GM12878 (cell line): ENCODE data around the gene TMEM33. TPM values are rescaled to one million over a fixed set of nuclear protein-coding genes. Genes with fewer than 3 reads are reported as not detected.

Source experiments
- ATAC-seq: fragments of 200-7000 bp; cut with Tn5 transposase; 3 replicates; pipeline ENCODE4 v1.9.1; 2020; ENCODE audit warnings: mild to moderate bottlenecking, moderate library complexity
- BruUV-seq: library from RNA; stranded (reverse); fragments of 400-500 nt; replicated peaks from 2 replicates; lab custom pipeline; 2021; lab: Mats Ljungman, UMichigan
- CTCF ChIA-PET: fragments of 300-600 bp; sonication (Branson Sonifier 250); formaldehyde crosslinking; extraction: SDS; loops from one replicate; lab custom pipeline; 2021; ENCODE audit warnings: inconsistent platforms; lab: Yijun Ruan, JAX
- POLR2A ChIA-PET: fragments of 350-600 bp; formaldehyde crosslinking; extraction: SDS; loops from one replicate; lab custom pipeline; 2021; ENCODE audit warnings: inconsistent platforms; lab: Charles Lee
- RAD21 ChIA-PET: fragments of 300-600 bp; sonication (Branson Sonifier 250); formaldehyde crosslinking; loops from one replicate; lab custom pipeline; 2023; ENCODE audit warnings: antibody characterized with exemption; ENCODE audit not compliant: unreplicated experiment; lab: Charles Lee
- SMC1A ChIA-PET: fragments of 300-600 bp; sonication (Branson Sonifier 250); formaldehyde crosslinking; loops from one replicate; lab custom pipeline; 2023; ENCODE audit not compliant: unreplicated experiment, uncharacterized antibody; lab: Charles Lee
- DNase-seq: peaks from one replicate; pipeline ENCODE4 v3.0.0-alpha.2; 2011; ENCODE audit warnings: low read depth, low spot score
- FAIRE-seq: peaks from 3 replicates; lab custom pipeline; 2011; peaks lifted over from hg19 to GRCh38; lab: Jason Lieb, UNC
- H2AFZ ChIP-seq: 2 replicates; pipeline ENCODE4 v1.6.0; 2011; ENCODE audit warnings: low read depth, low read length, control low read depth; ENCODE audit not compliant: control insufficient read depth
- H3K27ac ChIP-seq: 2 replicates; pipeline ENCODE4 v1.5.1; 2011; ENCODE audit warnings: control low read depth; ENCODE audit not compliant: control insufficient read depth, insufficient read depth
- H3K27me3 ChIP-seq, 2 experiments: replicated peaks in 1 of 2; 2 replicates each; pipeline versions ENCODE4 v1.6.0 to v1.6.1; 2011; ENCODE audit warnings: low read length in 1 of 2; ENCODE audit not compliant: control insufficient read depth in 2 of 2, insufficient read depth in 2 of 2
- H3K36me3 ChIP-seq, 2 experiments: 2 replicates each; pipeline ENCODE4 v1.5.1; 2011; ENCODE audit warnings: low read length in 1 of 2; ENCODE audit not compliant: control insufficient read depth in 2 of 2, insufficient read depth in 2 of 2
- H3K4me1 ChIP-seq: 2 replicates; pipeline ENCODE4 v1.6.1; 2011; ENCODE audit warnings: mild to moderate bottlenecking, low read length, moderate library complexity, mixed read lengths; ENCODE audit not compliant: control insufficient read depth, insufficient read depth
- H3K4me2 ChIP-seq: 2 replicates; pipeline ENCODE4 v1.6.0; 2011; ENCODE audit warnings: control low read depth; ENCODE audit not compliant: control insufficient read depth, insufficient read depth
- H3K4me3 ChIP-seq: fragments of 200-600 bp; sonication (generic); 2 replicates; pipeline ENCODE4 v1.5.1; 2016
- H3K79me2 ChIP-seq: 2 replicates; pipeline ENCODE4 v1.6.0; 2011; ENCODE audit warnings: low read length; ENCODE audit not compliant: control insufficient read depth, insufficient read depth
- H3K9ac ChIP-seq: 2 replicates; pipeline ENCODE4 v1.8.0; 2011; ENCODE audit warnings: low read length, control low read depth, mixed read lengths; ENCODE audit not compliant: control insufficient read depth, insufficient read depth
- H3K9me3 ChIP-seq: replicated peaks from 3 replicates; pipeline ENCODE4 v1.5.1; 2011; ENCODE audit warnings: mild to moderate bottlenecking, low read length; ENCODE audit not compliant: control insufficient read depth, insufficient read depth
- H4K20me1 ChIP-seq: 2 replicates; pipeline ENCODE4 v1.6.0; 2011; ENCODE audit not compliant: control insufficient read depth, insufficient read depth
- CHD4 ChIP-seq: fragments of 200-600 bp; sonication (generic); IDR thresholded peaks from 2 replicates; pipeline ENCODE4 v1.6.1; 2016; ENCODE audit warnings: mild to moderate bottlenecking
- EP300 ChIP-seq, 2 experiments: fragments of 150-350 bp in 1 of 2; IDR thresholded peaks; 2 replicates each; pipeline ENCODE4 v1.6.1; 2011 to 2012; ENCODE audit warnings: low read depth in 2 of 2, low read length in 2 of 2, borderline replicate concordance in 1 of 2, improper control_type of control experiment in 1 of 2, inconsistent platforms in 1 of 2; ENCODE audit not compliant: control insufficient read depth in 1 of 2
- JUND ChIP-seq: IDR thresholded peaks from 2 replicates; pipeline ENCODE4 v1.6.1; 2012; ENCODE audit warnings: low read depth, mild to moderate bottlenecking, low read length, improper control_type of control experiment, moderate library complexity
- KLF5 ChIP-seq: fragments of 450-650 bp; IDR thresholded peaks from 2 replicates; pipeline ENCODE4 v1.6.1; 2014; ENCODE audit warnings: mild to moderate bottlenecking; ENCODE audit not compliant: partially characterized antibody
- MTA3 ChIP-seq: IDR thresholded peaks from 2 replicates; pipeline ENCODE4 v1.6.1; 2012; ENCODE audit warnings: low read length, inconsistent platforms, borderline replicate concordance
- PAX8 ChIP-seq: fragments of 450-650 bp; IDR thresholded peaks from 2 replicates; pipeline ENCODE4 v1.6.1; 2017; ENCODE audit warnings: mild to moderate bottlenecking, moderate library complexity
- STAT3 ChIP-seq: IDR thresholded peaks from 2 replicates; pipeline ENCODE4 v1.6.1; 2011; ENCODE audit warnings: low read depth, low read length, improper control_type of control experiment
- SUZ12 ChIP-seq: fragments of 200-600 bp; sonication (generic); IDR thresholded peaks from one replicate; pipeline ENCODE4 v1.6.1; 2018; ENCODE audit warnings: antibody characterized with exemption, mild to moderate bottlenecking; ENCODE audit not compliant: unreplicated experiment
- ZNF384 ChIP-seq: IDR thresholded peaks from 2 replicates; pipeline ENCODE4 v1.6.1; 2012; ENCODE audit warnings: low read depth, mild to moderate bottlenecking, low read length, improper control_type of control experiment, borderline replicate concordance
- WGBS: methylation state at CpG from one replicate; pipeline ENCODE4 v1.1.6; 2016; ENCODE audit warnings: low lambda C conversion rate; ENCODE audit not compliant: insufficient replicate concordance, insufficient coverage; ENCODE audit errors: missing lambda C conversion rate; 5-methylcytosine and 5-hydroxymethylcytosine counted together
- in situ Hi-C: fragments of 300-500 bp; cut with MboI; formaldehyde crosslinking; loops from 9 replicates; pipeline ENCODE4 v1.14.3; 2018; ENCODE audit warnings: mixed read lengths
- intact Hi-C: fragments of 100-400 bp; cut with micrococcal nuclease; formaldehyde crosslinking; loops from one replicate; pipeline ENCODE4 v1.14.2; 2022; ENCODE audit not compliant: unreplicated experiment
- polyA plus RNA-seq, 11 experiments: library from polyadenylated mRNA; depleted of rRNA in 4 of 11; unstranded in 6 of 11; stranded (reverse) in 5 of 11; fragments of >200 nt; fragmentation: Nextera tagmentation in 4 of 11; fragmentation: Illumina TruSeq in 1 of 11; extraction: Ambion mirVana in 4 of 11; extraction: Trizol in 1 of 11; gene quantifications; 1 replicate in 1 of 11; 2 replicates in 10 of 11; pipeline versions ENCODE4 v1.2.1 to v1.2.3, GENCODE V29; 2011 to 2016; ENCODE audit warnings: inconsistent platforms in 2 of 11, missing spikeins in 2 of 11, low read depth in 1 of 11
- total RNA-seq, 4 experiments: library from RNA; depleted of rRNA in 3 of 4; stranded (reverse); fragments of >200 nt in 3 of 4; fragmentation: Illumina TruSeq in 1 of 4; extraction: Trizol in 1 of 4; gene quantifications; 2 replicates each; pipeline versions ENCODE4 v1.2.1 to v1.2.3, GENCODE V29; 2013 to 2021
- TF ChIP-seq, protein P1 (sequence below): IDR thresholded peaks from 2 replicates; pipeline ENCODE4 v1.6.1; 2011; ENCODE audit warnings: mild to moderate bottlenecking, low read depth, low read length, moderate library complexity; ENCODE audit not compliant: insufficient replicate concordance
- TF ChIP-seq, protein P2 (sequence below): IDR thresholded peaks from 2 replicates; pipeline ENCODE4 v1.6.1; 2011; ENCODE audit warnings: borderline replicate concordance, low read depth, mild to moderate bottlenecking, moderate library complexity, low read length; ENCODE audit not compliant: insufficient read depth, poor library complexity, severe bottlenecking
- TF ChIP-seq, protein P3 (sequence below): IDR thresholded peaks from 2 replicates; pipeline ENCODE4 v1.6.1; 2012; ENCODE audit warnings: low read depth, low read length, improper control_type of control experiment
- TF ChIP-seq, protein P4 (sequence below): IDR thresholded peaks from 2 replicates; pipeline ENCODE4 v1.6.1; 2011; ENCODE audit warnings: borderline replicate concordance, low read depth, mild to moderate bottlenecking, moderate library complexity, mixed read lengths, low read length; ENCODE audit not compliant: insufficient read depth; ENCODE audit errors: extremely low read length
- TF ChIP-seq, protein P5 (sequence below), 3 experiments: IDR thresholded peaks in 2 of 3; conservative IDR thresholded peaks in 1 of 3; 2 replicates each; pipeline ENCODE4 v1.5.1; 2011; ENCODE audit warnings: low read depth in 3 of 3, low read length in 3 of 3, mild to moderate bottlenecking in 3 of 3, control low read depth in 2 of 3, moderate library complexity in 2 of 3, inconsistent platforms in 1 of 3, mixed read lengths in 1 of 3; ENCODE audit not compliant: control insufficient read depth in 2 of 3, insufficient read depth in 1 of 3; ENCODE audit errors: extremely low read depth in 1 of 3

Gene TMEM33
- total and polyA plus RNA-seq, 10 of the 15 experiments (the other 5 are each of a cell fraction or from before 2014, with no cell fraction given) = 7.9 to 60.2 (median 33.4) TPM

DNA sequence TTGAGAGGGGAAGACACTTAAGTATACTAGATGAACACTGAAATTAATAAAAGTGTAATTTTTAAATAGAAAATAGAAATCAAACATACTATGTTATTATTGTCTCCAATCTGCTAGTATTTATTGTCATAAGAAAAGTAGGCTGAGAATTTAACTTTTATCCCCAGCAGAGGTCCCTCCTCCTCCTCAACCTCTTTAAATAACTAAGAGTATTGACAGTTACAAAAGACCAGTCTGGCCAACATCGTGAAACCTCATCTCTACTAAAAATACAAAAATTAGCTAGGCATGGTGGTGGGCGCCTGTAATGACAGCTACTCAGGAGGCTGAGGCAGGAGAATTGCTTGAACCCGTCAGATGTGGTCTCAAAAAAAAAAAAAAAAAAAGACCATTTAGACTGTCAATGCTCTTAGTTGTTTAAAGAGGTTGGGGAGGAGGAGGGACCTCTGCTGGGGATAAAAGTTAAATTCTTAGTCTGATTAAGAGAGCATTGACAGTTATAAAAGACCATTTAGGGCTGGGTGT, 59.3 kb downstream of the TMEM33 start:
- ATAC-seq (no peak), DNase-seq (no peak), FAIRE-seq (no peak)
- no TSS peak for BruUV-seq
- Histone ChIP-seq H3K9ac (no peak overlapping the region), H3K36me3 (no peaks in the 10 kb centered on the region), H3K4me1 (no peaks in the 10 kb centered on the region; the same call in 1 of the 2 replicates), H3K9me3 (no peaks in the 10 kb centered on the region; the same call in 2 of the 3 replicates), H4K20me1 (no peaks in the 10 kb centered on the region), H3K4me2 (no peak overlapping the region), H3K27ac (no peak overlapping the region), H3K4me3 (no peak overlapping the region), H2AFZ (no peak overlapping the region), H3K79me2 (peaks cover 32% of the 10 kb centered on the region), H3K27me3 (no peaks in the 10 kb centered on the region)
- intact Hi-C loops (loop anchor here (5.0 kb wide), 2 partner anchors 57 to 288 kb away; partner anchors contain the start of gene TMEM33), in situ Hi-C loops (no loop called here)
- 67% methylated on average over 3 of the region's 3 CpGs for WGBS
- CTCF ChIA-PET = interaction anchor here (1.2 kb wide), 1 partner anchor 130 kb away, joined by 3 read pairs; no protein-coding TSS in a partner anchor
- POLR2A ChIA-PET = no interaction called here
- RAD21 ChIA-PET = no interaction called here
- SMC1A ChIA-PET = interaction anchor here (0.7 kb wide), 1 partner anchor 35 kb away, joined by 3 read pairs; no protein-coding TSS in a partner anchor
- TF ChIP-seq PAX8 = no peak
- TF ChIP-seq EP300 (IDR thresholded peaks at IDR 0.05; ENCODE audit: borderline replicate concordance in 1 of 2, control insufficient read depth in 1 of 2, low read depth in 2 of 2, low read length in 2 of 2) = no peak
- TF ChIP-seq, protein P1, sequence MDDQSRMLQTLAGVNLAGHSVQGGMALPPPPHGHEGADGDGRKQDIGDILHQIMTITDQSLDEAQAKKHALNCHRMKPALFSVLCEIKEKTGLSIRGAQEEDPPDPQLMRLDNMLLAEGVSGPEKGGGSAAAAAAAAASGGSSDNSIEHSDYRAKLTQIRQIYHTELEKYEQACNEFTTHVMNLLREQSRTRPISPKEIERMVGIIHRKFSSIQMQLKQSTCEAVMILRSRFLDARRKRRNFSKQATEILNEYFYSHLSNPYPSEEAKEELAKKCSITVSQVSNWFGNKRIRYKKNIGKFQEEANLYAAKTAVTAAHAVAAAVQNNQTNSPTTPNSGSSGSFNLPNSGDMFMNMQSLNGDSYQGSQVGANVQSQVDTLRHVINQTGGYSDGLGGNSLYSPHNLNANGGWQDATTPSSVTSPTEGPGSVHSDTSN = no peak
- TF ChIP-seq, protein P2, sequence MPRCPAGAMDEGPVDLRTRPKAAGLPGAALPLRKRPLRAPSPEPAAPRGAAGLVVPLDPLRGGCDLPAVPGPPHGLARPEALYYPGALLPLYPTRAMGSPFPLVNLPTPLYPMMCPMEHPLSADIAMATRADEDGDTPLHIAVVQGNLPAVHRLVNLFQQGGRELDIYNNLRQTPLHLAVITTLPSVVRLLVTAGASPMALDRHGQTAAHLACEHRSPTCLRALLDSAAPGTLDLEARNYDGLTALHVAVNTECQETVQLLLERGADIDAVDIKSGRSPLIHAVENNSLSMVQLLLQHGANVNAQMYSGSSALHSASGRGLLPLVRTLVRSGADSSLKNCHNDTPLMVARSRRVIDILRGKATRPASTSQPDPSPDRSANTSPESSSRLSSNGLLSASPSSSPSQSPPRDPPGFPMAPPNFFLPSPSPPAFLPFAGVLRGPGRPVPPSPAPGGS = no peak
- TF ChIP-seq SUZ12 = no peak
- TF ChIP-seq KLF5 = no peak
- TF ChIP-seq JUND = no peak
- TF ChIP-seq ZNF384 = no peak
- TF ChIP-seq, protein P3, sequence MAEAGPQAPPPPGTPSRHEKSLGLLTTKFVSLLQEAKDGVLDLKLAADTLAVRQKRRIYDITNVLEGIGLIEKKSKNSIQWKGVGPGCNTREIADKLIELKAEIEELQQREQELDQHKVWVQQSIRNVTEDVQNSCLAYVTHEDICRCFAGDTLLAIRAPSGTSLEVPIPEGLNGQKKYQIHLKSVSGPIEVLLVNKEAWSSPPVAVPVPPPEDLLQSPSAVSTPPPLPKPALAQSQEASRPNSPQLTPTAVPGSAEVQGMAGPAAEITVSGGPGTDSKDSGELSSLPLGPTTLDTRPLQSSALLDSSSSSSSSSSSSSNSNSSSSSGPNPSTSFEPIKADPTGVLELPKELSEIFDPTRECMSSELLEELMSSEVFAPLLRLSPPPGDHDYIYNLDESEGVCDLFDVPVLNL = no peak
- TF ChIP-seq CHD4 = no peak
- no peak for TF ChIP-seq MTA3
- TF ChIP-seq, protein P4, sequence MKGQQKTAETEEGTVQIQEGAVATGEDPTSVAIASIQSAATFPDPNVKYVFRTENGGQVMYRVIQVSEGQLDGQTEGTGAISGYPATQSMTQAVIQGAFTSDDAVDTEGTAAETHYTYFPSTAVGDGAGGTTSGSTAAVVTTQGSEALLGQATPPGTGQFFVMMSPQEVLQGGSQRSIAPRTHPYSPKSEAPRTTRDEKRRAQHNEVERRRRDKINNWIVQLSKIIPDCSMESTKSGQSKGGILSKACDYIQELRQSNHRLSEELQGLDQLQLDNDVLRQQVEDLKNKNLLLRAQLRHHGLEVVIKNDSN = no peak
- TF ChIP-seq, protein P5, sequence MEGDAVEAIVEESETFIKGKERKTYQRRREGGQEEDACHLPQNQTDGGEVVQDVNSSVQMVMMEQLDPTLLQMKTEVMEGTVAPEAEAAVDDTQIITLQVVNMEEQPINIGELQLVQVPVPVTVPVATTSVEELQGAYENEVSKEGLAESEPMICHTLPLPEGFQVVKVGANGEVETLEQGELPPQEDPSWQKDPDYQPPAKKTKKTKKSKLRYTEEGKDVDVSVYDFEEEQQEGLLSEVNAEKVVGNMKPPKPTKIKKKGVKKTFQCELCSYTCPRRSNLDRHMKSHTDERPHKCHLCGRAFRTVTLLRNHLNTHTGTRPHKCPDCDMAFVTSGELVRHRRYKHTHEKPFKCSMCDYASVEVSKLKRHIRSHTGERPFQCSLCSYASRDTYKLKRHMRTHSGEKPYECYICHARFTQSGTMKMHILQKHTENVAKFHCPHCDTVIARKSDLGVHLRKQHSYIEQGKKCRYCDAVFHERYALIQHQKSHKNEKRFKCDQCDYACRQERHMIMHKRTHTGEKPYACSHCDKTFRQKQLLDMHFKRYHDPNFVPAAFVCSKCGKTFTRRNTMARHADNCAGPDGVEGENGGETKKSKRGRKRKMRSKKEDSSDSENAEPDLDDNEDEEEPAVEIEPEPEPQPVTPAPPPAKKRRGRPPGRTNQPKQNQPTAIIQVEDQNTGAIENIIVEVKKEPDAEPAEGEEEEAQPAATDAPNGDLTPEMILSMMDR (IDR thresholded peaks at IDR 0.05 in 2 of 3, conservative IDR thresholded peaks at IDR 0.05 in 1 of 3; ENCODE audit: control insufficient read depth in 2 of 3, extremely low read depth in 1 of 3, insufficient read depth in 1 of 3, low read depth in 3 of 3, low read length in 3 of 3) = no peak
- TF ChIP-seq STAT3 = no peak
